HG03095 (cell line): ENCODE results near the gene FRAS1.
"Not testable (repeated sequence)": the region's sequence is repeated elsewhere in the genome, so short reads cannot be mapped to it uniquely, and the experiment has no call there.

Experiments used
- ATAC-seq: cut with Tn5 transposase; IDR thresholded peaks from one replicate; pipeline ENCODE4 v1.9.1; 2021; ENCODE audit warnings: moderate library complexity; ENCODE audit not compliant: unreplicated experiment

FRAS1 gene

GRCh38 chr4:78423790-78424189, 366.7 kb downstream of the FRAS1 start:
- no peak for ATAC-seq

GRCh38 chr4:78424461-78424860, 367.3 kb downstream of the FRAS1 start:
- ATAC-seq, result no peak

DNA sequence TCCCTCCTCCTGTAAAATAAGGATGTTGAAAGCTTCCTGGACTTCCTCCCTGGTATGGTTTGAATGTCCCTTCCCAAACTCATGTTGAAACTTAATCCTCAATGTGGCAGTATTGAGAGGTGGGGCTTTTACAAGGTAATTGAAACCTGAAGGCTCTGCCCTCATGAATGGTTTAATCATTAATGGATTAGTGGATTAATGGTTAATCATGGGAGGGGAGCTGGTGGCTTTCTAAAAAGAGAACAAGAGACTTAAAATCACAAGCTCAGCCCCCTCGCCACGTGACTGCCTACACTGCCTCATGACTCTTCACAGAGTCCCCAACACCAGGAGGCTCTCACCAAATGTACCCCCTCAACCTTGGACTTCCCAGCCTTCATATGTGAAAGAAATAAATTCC, 369.8 kb downstream of the FRAS1 start:
- no peak for ATAC-seq

- no peak for ATAC-seq
Observed at GRCh38 chr4:78428996-78429395, 371.9 kb downstream of the FRAS1 start.

GRCh38 chr4:78432896-78433295, 375.8 kb downstream of the FRAS1 start:
- no peak for ATAC-seq

- no peak for ATAC-seq
Observed at GRCh38 chr4:78437608-78438088, 380.5 kb downstream of the FRAS1 start.

- ATAC-seq, result no peak
Observed at GRCh38 chr4:78439328-78439727, 382.2 kb downstream of the FRAS1 start.

DNA sequence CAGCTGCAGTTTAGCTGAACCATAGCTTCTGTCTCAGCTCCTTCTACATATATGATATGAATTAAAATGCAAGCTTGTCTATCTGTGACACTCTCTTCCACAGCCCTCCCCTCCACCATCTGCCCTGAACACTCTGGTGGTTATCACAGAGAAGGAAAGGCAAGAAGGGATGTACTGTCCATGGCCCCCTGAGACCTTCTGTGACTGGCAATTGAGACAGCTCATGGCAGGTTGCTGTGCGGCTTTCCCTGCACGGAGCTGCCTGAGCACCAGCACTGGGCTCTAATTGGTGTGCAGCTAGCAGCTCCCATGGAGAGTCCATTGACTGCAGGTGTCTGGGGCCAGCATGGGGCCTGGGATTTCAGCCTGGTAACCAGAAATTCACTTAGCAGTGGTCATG, 384.6 kb downstream of the FRAS1 start:
- no peak for ATAC-seq

DNA sequence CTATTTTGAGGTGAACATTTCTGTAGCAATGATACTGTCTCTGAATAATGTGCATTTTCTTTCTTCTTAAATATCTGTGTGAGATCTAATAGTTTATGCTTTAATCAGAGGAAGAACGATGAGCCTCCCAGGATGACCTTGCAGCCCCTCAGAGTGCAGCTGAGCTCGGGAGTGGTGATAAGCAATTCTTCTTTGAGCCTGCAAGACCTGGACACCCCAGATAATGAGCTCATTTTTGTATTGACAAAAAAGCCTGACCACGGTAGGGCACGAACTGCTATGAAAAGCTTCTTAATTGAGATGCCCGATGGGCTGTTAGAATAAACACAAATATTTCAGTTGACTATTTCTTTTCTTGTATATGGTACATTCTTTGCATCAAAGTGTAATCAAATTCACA, 389.5 kb downstream of the FRAS1 start:
- ATAC-seq, result no peak

GRCh38 chr4:78451407-78451806, 394.3 kb downstream of the FRAS1 start:
- no peak for ATAC-seq

- no peak for ATAC-seq
Observed at GRCh38 chr4:78454016-78454415, 396.9 kb downstream of the FRAS1 start.

GRCh38 chr4:78457751-78458150, 400.6 kb downstream of the FRAS1 start:
- no peak for ATAC-seq

DNA sequence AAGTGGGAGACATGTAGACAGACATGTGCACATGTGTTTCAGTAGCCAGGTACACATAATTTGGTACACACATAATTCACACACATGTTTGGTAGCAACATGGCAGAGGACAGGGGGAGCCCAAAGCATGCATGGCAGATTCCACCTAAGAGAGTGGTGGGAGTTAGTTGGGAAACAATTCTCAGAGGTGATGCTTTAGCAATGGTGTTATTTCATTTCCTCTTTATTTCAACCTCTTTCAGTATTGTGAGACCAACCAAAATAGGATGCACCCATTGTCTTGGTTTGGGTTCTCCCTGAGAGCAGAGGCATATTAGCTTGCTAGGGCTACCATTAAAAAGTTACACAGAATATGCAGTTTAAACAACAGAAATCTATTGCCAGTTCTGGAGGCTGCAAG, 402.2 kb downstream of the FRAS1 start:
- ATAC-seq, result no peak

- no peak for ATAC-seq
Observed at GRCh38 chr4:78460368-78460767, 403.2 kb downstream of the FRAS1 start.

DNA sequence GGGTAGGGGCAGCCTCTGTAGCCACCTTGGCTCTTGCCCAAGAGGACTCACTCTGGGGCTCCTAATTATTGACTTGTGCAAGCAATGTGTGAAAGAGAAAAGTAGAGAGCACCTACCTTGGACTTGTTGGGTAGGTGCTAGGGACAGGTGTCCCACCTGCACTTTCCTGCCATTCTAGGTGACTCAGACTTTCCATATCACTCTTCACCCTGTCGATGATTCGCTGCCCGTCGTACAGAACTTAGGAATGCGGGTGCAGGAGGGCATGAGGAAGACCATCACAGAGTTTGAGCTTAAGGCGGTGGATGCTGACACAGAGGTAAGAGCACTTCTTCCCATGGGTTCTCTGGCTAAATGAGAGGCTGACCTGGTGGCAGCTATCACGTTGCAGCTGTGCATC, 407.1 kb downstream of the FRAS1 start:
- ATAC-seq, result no peak

DNA sequence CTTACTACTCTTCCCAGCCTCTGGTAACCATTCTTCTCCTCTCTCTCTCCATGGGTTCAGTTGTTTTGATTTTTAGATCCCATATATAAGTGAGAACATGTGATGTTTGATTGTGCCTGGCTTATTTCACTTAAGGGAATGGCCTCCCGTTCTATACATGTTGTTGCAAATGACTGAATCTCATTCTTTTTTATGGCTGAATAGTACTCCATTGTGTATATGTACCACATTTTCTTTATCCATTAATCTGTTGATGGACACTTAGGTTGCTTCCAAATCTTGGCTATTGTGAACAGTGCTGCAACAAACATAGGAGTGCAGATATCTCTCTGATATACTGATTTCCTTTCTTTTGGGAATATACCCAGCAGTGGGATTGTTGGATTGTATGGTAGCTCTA, 410.1 kb downstream of the FRAS1 start:
- not testable (repeated sequence) for ATAC-seq

DNA sequence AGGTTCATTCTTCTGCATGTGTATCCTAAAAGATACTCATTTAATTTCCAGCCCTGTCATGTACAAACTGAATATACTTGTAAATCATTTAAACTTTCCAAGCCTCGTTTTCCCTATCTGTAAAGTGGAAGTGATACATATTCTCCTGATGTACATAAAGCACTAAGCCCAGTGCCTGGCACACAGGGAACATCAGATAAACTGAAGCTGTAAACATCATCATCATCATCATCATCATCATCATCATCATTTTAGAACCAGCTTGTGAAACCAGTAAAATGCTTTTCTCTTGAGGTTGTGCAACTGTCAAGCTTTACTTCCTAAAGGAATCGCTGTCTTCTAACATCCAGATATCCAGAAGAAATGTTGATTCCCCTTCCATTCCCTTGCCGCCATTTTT, 411.1 kb downstream of the FRAS1 start:
- no peak for ATAC-seq

DNA sequence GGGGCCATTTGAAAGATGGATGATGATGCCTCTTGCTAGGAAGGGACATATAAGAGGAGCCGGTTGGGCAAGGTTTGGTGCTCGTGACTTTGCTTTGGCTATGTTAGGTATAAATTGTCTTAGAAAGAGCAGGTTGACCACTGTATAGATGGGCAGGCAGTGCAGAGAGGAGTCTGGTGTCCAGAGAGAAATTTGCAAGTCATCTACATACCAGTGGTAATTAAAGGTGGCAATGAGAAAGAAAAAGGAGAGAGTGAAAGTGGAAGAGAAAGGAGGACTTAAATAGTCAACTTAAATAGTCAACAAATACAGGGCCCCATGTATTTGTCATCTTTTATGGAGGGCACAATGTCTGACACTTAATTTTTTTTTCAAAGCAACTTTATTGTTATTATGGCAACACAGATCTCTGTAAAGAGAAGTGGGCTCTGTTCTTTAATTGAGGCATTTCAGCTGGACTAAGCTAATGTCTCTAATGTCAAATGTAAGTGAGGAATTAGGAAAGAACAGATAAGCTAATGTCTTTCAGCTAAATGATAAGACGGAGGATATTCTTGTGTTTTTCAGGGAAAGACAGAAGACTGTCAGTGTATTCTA, 419.1 kb downstream of the FRAS1 start:
- ATAC-seq, result no peak

DNA sequence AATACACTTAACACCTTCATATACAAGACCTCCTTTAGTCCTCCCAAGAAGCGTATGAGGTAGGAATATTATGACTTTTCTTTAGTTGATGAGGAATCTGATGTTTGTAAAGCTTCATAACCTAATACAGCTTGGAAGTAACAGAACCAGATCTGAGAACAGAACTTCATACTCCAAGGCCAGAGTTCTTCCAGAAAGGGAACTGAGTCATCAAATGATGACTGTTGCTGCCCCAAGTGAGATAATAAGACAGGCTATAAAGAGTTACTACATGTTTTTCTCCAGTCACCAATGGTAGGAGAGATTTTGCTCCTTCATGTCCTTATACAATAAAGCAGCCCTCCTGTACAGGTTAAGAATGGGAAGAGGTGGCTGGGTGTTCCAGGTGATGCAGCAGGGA, 420.2 kb downstream of the FRAS1 start:
- no peak for ATAC-seq

- no peak for ATAC-seq
Observed at GRCh38 chr4:78478523-78478922, 421.4 kb downstream of the FRAS1 start.

- ATAC-seq, result no peak
Observed at GRCh38 chr4:78480286-78480685, 423.2 kb downstream of the FRAS1 start.

DNA sequence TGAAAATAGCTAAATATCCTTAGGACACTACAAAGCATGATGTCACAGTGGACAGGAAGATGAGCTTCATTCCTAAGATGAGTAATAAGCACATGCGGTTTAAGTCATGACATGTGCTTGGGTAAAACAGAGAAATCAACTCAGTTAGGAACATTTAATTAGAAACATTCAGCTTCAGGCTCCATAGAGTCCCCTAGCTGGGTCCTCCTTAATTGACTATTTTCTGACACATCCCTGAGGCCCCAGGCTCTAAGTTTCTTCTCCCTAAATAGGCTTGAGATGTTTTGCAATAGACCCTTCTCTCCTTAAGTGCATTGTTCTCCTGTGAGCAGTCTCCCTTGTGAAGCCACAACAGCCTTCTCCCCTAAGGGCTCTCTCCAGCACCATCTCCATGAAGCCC, 424.1 kb downstream of the FRAS1 start:
- ATAC-seq, result no peak

GRCh38 chr4:78482281-78482680, 425.2 kb downstream of the FRAS1 start:
- no peak for ATAC-seq
